22Rv1 (cell line): ENCODE results near the gene TMEM209.

ENCODE experiments used
- CTCF ChIP-seq: fragments of 450-650 bp; IDR thresholded peaks from 2 replicates; pipeline ENCODE4 v1.5.1; 2017; ENCODE audit warnings: mild to moderate bottlenecking
- ZFX ChIP-seq: fragments of 450-650 bp; IDR thresholded peaks from 2 replicates; pipeline ENCODE4 v1.6.1; 2017; ENCODE audit warnings: antibody characterized with exemption, borderline replicate concordance

DNA sequence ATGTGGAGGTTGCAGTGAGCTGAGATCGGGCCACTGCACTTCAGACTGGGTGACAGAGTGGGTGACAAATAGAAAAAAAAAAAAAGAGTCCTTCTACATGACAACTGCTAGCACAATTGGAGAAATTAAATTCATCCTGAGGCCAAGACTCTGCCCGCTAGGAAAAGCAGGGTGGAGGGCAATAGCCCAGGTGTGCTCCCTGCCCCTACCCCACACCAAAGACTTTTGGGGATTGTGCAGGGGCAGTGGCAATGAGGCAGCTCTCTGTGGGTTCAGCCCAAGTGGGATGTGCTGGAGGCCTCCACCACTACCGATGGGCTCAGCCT, 61.3 kb downstream of the TMEM209 start:
- TF ChIP-seq CTCF (no peak), ZFX (no peak)
